ENCODE measurements around the gene NEK4.

The NEK4 gene

DNA sequence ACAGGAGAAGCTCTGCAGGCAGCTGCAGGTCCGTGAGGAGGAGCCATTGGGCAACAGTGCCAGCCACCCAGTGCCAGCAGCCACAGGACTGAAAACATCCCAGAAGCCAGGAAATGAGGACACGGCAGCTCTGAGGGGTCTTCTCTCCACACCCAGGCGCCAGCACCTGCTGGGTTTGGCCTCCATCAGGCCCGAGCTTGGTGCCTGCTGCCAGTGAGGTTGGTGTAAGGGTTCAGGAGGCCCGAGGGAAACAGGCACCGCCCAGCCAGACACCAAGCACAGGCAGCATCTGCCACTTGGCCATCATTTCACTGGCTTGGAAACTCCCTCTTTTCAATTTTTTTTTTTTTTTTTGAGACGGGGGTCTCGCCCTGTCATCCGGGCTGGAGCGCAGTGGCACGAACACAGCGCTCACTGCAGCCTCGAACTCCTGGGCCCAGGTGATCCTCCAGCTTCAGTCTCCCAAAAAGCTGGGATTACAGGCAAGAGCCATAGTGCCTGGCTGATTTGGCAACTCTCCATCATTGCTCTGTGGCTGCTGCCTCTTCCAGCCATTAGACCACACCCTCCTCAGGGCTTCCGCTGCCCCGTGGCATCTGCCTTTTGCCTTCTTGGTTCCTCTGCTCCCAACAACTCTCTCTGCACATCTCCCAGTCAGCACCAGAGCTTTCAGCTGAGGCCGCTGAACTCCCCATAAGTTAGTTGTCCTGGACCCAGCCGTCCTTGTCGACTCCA, 22.4 kb upstream of the NEK4 start:
- DNase-seq (ENCODE audit: low spot score) = no peak

DNA sequence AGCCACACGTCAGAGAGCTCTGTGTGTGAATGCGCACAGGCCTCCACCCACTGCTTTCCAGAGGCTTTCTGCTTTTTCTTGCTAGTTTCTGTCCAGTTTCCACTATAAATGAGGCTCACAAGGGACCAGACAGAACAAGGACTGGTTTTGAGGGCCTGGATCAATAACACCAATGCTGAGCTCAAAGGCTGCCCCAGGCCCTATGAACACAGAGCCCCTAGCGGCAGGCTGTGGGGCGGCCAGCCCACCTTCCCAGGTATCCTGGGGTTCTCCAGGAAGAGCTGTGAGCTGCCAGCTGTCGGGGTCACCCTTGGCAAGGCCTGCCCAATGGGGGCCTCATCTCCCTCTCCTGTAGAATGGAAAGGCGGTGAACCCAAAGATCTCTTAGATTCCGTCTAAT, 21.7 kb upstream of the NEK4 start:
- DNase-seq (ENCODE audit: low spot score) = no peak

DNA sequence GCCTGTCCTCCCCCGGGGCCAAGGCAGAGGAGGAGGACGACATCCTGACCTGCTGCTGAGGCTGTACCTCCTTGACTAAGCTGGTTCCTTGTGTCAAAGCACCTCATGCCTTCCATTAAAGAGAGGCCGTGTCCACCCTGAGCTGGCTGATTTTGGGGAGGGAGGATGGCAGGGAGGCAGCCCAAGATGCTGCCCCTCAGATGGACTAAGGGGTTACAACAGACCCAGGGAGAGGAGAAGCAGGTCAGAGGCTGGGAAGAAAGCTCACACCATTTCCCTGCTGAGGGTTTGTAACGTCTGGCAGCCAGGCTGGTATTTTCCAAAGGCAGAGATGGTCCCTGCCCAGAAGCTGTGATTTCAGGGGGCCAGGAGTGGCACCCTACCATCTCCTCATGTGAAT, 21.2 kb upstream of the NEK4 start:
- DNase-seq (ENCODE audit: low spot score) = no peak

DNA sequence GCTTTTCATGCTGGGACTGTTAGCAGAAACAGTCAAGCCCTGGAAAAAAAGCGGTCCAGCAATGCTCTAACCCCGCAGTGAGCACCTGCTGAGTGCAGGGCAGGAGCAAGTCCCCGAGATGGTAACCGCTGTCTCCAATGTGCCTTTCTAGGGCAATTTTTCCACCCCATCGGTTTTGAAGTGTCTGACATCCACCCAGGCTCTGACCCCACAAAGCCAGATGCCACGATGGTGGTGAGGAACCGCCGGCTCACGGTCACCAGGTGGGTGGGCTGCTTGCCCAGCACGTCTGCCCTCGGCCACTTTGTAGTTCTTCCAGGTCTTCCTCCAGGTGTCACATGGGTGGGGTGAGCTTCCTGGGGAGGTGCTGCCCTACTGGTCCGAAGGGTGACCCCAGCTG, 20.6 kb upstream of the NEK4 start:
- no peak for DNase-seq (ENCODE audit: low spot score)

DNA sequence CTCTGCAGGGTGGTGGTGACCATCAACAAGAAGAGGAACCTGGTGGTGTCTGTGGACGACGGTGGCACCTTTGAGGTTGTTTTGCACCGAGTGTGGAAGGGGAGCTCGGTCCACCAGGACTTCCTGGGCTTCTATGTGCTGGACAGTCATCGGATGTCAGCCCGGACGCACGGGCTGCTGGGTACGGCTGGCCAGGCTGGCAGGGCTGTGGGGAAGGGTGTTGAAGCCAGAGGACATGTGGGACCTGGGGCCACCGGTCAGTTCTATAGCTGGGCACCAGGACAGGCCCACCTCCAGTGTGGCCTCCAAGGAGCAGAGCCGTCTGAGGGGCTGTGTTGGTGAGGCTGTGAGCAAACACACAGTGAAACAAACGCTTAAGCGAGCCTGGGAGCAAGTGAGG, 20.0 kb upstream of the NEK4 start:
- DNase-seq (ENCODE audit: low spot score) = no peak

DNA sequence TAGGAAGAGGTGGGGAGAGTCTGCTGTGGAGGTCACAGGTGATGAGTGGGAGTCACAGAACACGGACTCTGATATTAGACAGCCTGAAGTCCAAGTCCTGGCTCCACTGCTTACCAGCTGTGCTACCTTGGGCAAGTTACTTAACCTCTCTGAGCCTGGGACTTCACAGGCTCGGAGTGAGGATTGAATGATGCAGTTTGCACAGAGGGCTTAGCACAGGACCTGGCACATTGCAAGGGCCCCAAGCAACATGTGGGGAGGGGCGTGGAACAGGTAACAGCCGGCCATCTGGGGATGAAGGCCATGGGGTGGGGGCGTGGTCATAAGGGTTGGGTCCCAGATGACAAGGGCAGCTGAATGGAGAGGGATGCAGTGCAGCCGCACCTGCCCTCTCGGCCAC, 19.6 kb upstream of the NEK4 start:
- DNase-seq (ENCODE audit: low spot score) = no peak

DNA sequence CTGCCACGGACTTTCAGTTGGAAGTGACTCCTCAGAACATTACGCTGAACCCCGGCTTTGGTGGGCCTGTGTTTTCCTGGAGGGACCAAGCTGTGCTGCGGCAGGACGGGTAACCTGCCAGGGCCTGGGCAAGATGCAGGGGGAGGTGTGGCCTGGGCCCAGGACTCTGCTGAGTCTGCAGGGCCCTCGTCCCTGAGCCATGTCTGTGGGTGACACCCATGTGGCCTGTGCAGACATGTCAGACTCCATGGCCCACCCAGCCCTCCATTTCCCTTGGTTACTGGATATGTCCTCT, 19.0 kb upstream of the NEK4 start:
- no peak for DNase-seq (ENCODE audit: low spot score)

DNA sequence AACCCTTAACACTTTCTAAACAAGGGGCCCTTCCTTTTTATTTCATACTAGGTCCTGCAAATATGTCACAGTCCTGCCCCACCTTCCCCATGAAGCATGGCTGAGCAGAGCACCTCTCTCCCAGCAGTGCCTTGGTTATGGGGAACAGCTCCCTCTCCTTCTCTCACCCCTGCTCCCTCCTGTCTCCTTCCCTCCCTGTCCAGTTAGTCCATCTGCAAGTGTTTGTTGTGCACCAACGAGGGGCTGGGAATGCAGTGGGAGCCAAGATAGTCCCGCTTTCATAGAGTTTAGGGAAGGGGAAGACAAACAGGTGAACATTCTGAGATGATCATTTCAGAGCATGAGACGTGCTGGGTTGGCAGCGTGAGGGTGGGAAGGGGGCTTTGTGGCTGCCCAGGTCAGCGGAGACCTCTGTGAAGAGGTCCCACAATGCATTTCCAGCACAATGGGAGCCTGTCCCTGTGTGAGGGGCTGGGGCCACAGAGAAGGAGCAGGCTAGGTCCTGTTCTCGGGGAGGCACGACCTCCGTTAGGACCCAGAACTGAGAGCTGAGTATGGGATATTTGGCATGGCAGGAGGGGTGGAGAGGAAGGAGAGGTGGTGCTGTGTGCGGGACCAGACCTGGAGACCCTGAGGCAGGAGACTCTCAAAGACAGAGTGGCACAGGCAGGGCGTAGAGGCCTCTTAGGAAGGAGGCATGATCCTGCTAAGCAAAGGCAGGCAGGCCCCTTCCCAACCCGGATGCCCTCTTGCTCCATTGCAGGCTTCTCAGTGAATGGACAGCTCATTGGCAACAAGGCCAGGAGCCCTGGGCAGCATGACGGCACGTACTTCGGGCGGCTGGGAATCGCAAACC, 18.4 kb upstream of the NEK4 start:
- no peak for DNase-seq (ENCODE audit: low spot score)

DNA sequence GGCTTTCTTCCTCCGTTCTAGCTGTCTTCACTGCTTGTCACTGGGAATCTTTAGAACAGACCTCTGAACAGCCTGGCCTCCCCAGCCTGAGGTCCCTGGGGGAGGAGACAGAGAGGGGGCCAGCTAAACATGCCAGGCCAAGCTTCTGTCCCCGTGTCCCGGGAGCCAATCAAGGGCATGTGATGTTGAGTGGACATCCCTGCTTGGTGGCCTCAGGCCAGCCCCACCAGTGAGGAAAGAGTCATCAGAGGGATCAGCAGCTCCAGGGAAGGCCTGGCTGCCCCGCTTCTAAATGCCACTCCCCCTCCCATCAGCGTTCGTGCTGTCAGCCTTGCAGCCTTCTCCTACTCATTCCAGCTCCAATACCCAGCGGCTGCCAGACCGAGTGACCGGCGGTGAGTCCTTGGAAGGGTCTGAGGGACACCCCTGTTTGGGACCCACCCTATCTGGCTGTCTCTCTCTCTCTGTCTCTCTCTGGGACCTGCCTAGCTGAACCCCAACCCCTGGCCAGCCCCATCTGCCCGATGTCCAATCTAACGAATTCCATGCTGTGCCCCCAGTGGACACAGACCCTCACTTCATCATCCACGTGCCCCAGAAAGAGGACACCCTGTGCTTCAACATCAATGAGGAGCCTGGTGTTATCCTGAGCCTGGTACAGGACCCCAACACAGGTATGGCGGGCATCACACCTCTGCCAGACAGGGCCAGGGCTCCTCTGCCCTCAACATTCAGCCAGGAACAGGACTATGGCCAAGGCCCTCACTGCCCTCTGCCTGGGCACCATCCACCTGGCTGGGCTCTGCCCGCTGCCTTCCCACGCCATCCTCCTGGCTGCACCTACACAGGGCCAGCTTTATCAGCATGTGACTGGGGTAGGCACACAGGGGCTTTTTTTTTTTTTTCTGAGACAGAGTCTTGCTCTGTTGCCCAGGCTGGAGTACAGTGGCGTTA, 17.2 kb upstream of the NEK4 start:
- no peak for DNase-seq (ENCODE audit: low spot score)

DNA sequence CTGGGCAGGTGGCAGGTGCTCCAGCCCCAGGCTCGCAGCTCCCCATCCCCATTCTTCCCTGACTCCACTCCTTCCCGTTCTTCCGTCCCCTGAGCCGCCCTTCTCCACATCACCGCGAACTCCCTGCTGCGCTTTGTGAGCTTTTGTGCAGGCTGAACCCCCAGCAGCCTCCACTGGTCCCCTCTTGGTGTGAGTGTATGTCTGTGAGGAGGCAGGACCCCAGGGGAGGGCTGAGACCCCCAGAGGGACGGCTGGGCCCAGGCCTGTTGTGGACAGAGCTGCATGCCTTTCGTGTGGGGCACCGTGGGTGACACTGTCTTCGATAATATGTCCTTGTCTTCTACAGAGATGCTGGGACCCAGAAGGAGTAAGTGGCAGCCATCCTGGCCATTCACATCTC, 16.5 kb upstream of the NEK4 start:
- DNase-seq (ENCODE audit: low spot score) = no peak

DNA sequence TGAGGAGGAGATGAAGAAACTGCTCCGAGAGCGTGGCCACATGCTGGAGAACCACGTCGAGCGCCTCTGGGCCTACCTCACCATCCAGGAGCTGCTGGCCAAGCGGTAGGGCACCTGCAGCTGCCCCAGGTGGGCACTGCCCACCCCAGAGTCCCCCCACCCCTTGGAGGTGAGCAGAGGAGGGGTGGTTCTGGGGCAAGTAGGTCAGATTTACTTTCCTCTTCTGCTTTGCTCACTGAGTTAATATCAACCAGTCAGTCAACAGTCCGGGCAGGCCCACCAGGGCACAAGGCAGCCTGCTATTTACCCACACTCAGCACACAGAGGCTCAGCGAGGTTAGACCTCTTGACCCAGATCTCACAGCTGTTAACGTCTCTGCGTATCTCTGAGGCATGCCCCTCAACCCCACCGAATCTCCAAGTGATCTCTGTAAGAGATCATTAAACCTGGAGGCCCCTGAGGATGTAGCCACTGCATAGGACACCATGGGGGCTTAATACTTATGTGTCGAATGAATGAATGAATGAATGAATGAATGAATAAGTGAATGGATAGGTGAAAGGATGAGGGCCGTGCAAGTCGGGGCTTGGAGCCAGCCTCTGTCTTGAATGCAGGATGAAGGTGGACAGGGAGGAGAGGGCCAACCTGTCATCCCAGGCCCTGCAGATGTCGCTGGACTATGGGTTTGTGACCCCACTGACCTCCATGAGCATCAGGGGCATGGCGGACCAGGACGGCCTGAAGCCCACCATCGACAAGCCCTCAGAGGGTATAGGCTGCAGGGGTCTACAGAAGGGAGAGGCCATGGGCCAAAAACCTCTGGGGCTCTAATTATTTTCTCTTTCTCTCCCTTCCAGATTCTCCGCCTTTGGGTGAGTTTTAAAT, 15.8 kb upstream of the NEK4 start:
- DNase-seq (ENCODE audit: low spot score) = no peak

DNA sequence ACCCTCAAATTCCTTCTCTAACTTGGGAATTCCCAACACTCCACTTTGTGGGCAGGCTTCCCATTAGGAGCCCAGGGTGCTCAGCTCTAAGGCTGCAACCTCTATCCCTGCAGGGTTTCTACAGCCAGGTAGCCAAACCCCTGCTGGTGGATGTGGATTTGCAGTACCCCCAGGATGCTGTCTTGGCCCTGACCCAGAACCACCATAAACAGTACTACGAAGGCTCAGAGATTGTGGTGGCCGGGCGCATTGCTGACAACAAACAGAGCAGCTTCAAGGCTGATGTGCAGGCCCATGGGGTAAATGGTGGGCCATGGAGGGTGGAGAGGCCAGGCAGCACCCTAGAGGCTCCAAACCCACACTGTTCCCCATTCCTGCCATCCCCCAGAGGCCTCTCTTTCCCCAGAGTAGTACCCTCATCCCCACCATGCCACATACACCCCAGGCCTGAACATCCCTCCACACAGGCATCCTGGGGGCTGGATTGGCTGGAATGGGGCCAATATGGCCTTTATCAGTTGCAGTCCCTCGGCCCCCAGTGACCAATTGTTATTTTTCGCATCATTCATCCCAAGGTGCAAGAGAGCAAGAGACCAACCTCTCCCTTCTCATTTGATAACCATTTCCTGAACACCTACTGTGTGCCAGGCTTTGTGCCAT, 14.3 kb upstream of the NEK4 start:
- DNase-seq (ENCODE audit: low spot score) = no peak

DNA sequence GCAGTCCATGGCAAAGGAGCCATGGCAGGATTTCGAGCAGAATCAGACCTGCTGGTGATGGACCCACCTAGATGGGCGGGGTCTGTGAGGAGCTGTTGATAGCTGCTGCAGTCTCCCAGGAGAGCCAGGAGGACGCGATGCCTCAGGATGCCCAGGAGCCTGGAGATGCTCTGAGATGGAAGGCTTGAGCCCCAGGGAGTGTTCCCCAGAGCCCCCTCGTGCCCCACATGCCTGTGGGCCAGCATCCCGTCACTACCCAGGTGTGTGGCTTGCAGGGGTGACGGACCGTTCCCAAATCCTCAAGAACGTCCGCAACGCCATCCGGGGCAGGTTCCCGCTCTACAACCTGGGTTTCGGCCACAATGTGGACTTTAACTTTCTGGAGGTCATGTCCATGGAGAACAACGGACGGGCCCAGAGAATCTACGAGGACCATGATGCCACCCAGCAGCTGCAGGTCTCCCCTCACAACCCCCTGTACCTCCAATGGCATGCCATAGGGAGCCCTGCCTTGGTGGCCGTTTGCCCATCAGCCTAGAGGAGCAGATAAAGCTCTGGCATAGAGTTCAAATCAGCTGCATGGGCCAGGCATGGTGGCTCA, 13.4 kb upstream of the NEK4 start:
- DNase-seq (ENCODE audit: low spot score) = no peak

DNA sequence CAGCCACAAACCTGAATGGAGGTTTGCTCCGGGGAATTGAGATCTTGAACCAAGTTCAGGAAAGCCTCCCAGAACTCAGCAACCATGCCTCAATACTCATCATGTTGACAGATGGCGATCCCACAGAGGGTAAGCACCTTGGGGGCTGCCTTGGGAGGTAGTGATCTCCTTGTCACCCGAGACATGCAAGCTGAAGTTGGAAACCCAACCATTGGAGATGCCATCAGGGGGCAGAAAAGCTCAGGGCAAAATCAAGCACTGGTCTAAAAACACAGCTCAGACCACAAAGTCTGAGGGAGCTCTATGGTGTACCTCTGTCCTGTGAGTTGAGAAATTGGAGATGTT, 12.4 kb upstream of the NEK4 start:
- DNase-seq (ENCODE audit: low spot score) = no peak

DNA sequence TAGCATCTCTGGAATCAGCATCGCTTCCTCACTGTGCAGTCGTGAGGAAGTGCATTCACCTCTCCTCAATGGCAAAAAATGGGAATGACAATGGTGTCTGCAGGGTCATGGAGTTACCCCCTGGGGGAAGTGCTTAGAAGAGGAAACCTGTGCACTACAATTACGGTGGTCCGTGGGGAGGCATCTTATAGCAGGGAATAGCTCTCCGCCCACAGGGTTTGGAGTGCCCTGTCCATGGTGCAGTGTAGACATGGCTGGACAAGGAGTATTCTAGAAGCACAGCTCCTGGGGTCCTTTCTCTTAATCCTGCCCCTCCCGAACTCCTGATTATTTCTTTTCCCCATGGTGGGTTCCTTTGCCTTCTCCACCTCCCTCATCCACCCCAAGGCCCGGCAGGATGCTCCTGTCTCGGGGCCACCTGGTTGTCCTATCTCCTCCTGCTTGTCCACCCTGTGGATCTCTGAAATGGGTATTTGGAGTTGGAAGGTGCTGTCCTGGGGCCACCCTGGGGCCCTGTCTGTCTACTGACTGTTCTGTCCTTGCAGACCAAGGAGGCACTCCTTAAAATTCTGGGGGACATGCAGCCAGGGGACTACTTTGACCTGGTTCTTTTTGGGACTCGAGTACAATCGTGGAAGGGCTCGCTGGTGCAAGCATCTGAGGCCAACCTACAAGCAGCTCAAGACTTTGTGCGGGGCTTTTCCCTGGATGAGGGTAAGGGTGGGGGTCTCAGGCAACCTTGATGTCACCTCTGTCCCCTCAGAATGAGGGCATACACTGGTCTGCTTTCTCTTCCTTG, 11.9 kb upstream of the NEK4 start:
- no peak for DNase-seq (ENCODE audit: low spot score)

DNA sequence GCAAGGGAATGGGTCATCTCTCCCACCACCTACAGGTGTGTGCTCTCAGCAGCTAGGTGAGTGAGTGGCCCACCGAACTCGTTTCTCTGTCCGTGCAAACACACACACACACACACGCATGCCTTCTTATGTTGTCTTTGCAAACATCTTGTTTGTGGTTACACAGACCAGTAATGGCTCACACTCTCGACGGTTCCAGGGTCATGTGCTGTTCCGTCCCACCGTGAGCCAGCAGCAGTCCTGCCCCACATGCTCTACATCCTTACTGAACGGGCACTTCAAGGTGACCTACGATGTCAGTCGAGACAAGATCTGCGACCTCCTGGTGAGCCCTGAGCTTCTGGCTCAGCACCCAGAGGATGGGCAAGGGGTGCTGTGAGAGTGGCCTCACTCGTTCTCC, 11.0 kb upstream of the NEK4 start:
- DNase-seq (ENCODE audit: low spot score) = no peak

DNA sequence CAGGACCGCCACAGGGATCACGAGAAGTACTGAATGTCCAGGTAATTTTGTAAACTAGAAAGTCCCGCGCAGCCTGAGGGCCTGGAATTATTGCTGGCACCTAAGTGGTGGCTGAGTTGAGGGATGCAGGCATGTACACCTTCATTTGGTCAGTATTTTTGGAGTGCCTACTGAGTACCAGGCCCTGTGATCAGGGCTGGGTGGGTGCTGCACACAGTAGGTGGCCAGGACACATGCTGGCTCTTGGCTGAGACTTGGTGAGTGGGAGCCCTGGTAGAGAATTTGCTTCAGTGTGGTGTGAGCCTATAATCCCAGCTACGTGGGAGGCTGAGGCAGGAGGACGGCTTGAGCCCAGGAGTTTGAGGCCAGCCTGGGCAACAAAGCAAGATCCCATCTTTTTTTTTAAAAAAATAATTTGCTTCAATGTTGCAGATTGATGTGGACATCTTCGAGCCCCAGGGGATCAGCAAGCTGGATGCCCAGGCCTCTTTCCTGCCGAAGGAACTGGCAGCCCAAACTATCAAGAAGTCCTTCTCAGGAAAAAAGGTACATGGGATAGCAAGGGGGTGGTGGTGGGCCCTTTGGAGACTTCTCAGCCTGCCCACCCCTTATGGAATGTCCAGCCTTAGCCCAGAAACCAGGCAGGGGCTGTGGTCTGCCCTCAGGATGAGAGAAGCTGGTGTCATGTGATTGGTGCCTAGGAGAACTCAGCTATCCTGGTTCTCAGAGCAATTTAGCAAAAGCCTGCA, 9.3 kb upstream of the NEK4 start:
- no peak for DNase-seq (ENCODE audit: low spot score)

DNA sequence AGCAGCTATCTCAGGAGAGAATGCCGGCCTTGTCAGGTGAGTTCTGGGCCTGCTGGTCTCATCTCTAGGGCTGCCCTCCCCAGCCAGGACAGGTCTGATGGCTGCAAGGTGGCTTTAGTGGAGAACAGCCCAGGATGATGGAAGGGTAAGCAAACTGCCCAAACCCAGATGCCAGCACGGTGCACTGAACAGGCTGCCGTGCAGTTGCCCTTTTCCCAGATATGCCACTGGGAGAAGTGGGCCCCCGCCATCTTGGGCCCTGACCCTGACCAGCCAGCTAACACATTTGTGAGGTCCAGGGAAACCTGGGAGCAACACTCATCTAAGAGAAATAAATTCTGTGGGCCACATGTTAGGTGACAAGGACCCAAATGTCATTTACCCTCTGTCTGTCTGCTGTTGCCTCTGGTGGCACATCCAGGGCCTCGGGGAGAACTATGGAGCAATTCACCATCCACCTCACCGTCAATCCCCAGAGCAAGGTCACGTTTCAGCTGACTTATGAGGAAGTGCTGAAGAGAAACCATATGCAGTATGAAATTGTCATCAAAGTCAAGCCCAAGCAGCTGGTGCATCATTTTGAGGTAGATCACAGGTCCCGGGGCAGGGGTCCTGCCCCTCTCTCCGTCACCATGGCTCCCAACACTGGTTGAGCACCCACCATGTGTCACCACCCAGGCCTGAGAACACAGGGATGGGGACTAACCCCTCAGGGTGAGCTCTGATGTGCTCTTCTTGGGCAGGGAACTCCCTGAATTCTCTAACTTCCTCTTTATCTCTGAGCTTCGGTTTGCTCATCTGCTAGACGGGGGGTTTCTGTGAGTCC, 8.5 kb upstream of the NEK4 start:
- no peak for DNase-seq (ENCODE audit: low spot score)

All from COLO829 (cell line).